ENCODE measurements around the gene SMAD4.

SMAD4 gene

GRCh38 chr18:51064256-51064655, 34.2 kb downstream of the SMAD4 start:
- no peak overlapping the region for H3K4me3 ChIP-seq (ENCODE audit: low read depth, low read length)
- in situ Hi-C loops (cut with HindIII; ENCODE audit: low sequenced_read_pairs) = no loop called here
- DNase-seq (ENCODE audit: low read depth, low spot score) = no peak
- no peak for TF ChIP-seq CTCF (IDR thresholded peaks at IDR 0.05; ENCODE audit: low read depth, low read length)

- TF ChIP-seq CTCF (IDR thresholded peaks at IDR 0.05; ENCODE audit: low read depth, low read length) = no peak
- in situ Hi-C loops (cut with HindIII; ENCODE audit: low sequenced_read_pairs) = no loop called here
- DNase-seq (ENCODE audit: low read depth, low spot score) = peak; percentile 27
- H3K4me3 ChIP-seq (ENCODE audit: low read depth, low read length) = no peak overlapping the region
These were observed 36.3 kb downstream of the SMAD4 start for GRCh38 chr18:51066273-51066672.

GRCh38 chr18:51068105-51068504, 38.1 kb downstream of the SMAD4 start:
- TF ChIP-seq CTCF (IDR thresholded peaks at IDR 0.05; ENCODE audit: low read depth, low read length) = no peak
- peak; percentile 64 for DNase-seq (ENCODE audit: low read depth, low spot score)
- H3K4me3 ChIP-seq (ENCODE audit: low read depth, low read length) = no peak overlapping the region
- in situ Hi-C loops (cut with HindIII; ENCODE audit: low sequenced_read_pairs) = no loop called here

GRCh38 chr18:51069885-51070284, 39.9 kb downstream of the SMAD4 start:
- no peak for DNase-seq (ENCODE audit: low read depth, low spot score)
- TF ChIP-seq CTCF (IDR thresholded peaks at IDR 0.05; ENCODE audit: low read depth, low read length) = no peak
- in situ Hi-C loops (cut with HindIII; ENCODE audit: low sequenced_read_pairs) = no loop called here
- no peak overlapping the region for H3K4me3 ChIP-seq (ENCODE audit: low read depth, low read length)

GRCh38 chr18:51070545-51070944, 40.5 kb downstream of the SMAD4 start:
- in situ Hi-C loops (cut with HindIII; ENCODE audit: low sequenced_read_pairs) = no loop called here
- DNase-seq (ENCODE audit: low read depth, low spot score) = peak; percentile 87
- H3K4me3 ChIP-seq (ENCODE audit: low read depth, low read length) = no peak overlapping the region
- TF ChIP-seq CTCF (IDR thresholded peaks at IDR 0.05; ENCODE audit: low read depth, low read length) = no peak

GRCh38 chr18:51072586-51073313, 42.7 kb downstream of the SMAD4 start:
- in situ Hi-C loops (cut with HindIII; ENCODE audit: low sequenced_read_pairs) = no loop called here
- DNase-seq (ENCODE audit: low read depth, low spot score) = no peak
- no peak for TF ChIP-seq CTCF (IDR thresholded peaks at IDR 0.05; ENCODE audit: low read depth, low read length)
- H3K4me3 ChIP-seq (ENCODE audit: low read depth, low read length) = no peak overlapping the region

All from astrocyte of the spinal cord (primary cell).